SH-SY5Y (cell line): Measurements from ENCODE around the gene ADAM12.

Experiments
- GATA2 ChIP-seq: IDR thresholded peaks from 2 replicates; pipeline ENCODE4 v1.6.1; 2011; ENCODE audit warnings: mild to moderate bottlenecking, low read depth, low read length
- GATA3 ChIP-seq: IDR thresholded peaks from 2 replicates; pipeline ENCODE4 v1.6.1; 2011; ENCODE audit warnings: low read depth, mild to moderate bottlenecking, low read length, moderate library complexity

GRCh38 chr10:126083009-126083408 is 305.3 kb downstream of the ADAM12 start:
- TF ChIP-seq GATA2: no peak
- no peak for TF ChIP-seq GATA3
